ENCODE data around the gene PKP4.

DNA sequence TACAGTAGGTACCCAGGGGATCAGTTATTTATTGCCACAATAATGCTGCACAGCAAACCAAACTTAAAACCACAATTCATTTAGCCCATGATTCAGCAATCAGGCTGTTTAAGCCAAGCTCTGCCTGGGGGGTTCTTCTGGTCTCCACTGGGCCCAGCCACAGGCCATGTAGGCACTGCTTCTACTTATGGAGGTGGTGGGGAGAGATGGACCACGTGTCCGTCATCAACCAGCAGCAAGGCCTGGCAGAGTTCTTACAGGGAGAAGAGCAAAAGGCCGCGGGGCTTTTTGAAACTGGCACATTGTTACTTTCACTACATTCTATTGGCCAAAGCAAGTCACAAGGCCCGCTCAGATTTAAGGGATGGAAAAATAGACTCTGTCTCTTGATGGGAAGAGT is 262.1 kb downstream of the PKP4 start:
- no peak for TF ChIP-seq POLR2A (IDR thresholded peaks at IDR 0.05)
- TF ChIP-seq, protein P1, sequence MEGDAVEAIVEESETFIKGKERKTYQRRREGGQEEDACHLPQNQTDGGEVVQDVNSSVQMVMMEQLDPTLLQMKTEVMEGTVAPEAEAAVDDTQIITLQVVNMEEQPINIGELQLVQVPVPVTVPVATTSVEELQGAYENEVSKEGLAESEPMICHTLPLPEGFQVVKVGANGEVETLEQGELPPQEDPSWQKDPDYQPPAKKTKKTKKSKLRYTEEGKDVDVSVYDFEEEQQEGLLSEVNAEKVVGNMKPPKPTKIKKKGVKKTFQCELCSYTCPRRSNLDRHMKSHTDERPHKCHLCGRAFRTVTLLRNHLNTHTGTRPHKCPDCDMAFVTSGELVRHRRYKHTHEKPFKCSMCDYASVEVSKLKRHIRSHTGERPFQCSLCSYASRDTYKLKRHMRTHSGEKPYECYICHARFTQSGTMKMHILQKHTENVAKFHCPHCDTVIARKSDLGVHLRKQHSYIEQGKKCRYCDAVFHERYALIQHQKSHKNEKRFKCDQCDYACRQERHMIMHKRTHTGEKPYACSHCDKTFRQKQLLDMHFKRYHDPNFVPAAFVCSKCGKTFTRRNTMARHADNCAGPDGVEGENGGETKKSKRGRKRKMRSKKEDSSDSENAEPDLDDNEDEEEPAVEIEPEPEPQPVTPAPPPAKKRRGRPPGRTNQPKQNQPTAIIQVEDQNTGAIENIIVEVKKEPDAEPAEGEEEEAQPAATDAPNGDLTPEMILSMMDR (IDR thresholded peaks at IDR 0.05): no peak
